GM18505 (cell line): ENCODE measurements around the gene TFRC.
"Not testable (repeated sequence)": the region's sequence is repeated elsewhere in the genome, so short reads cannot be mapped to it uniquely, and the experiment has no call there.

ENCODE experiments used
- ATAC-seq: cut with Tn5 transposase; IDR thresholded peaks from one replicate; pipeline ENCODE4 v1.9.1; 2021; ENCODE audit not compliant: unreplicated experiment
- POLR2A ChIP-seq: IDR thresholded peaks from 4 replicates; pipeline ENCODE4 v1.6.1; 2011; ENCODE audit warnings: borderline replicate concordance; ENCODE audit not compliant: insufficient read depth, insufficient read length; ENCODE audit errors: extremely low read depth

Gene TFRC

GRCh38 chr3:196012941-196013476, 68.9 kb downstream of the TFRC start:
- no peak for ATAC-seq
- TF ChIP-seq POLR2A = no peak

- no peak for TF ChIP-seq POLR2A
- ATAC-seq = no peak
Measured at GRCh38 chr3:196012481-196012880, 69.4 kb downstream of the TFRC start.

- ATAC-seq = no peak
- no peak for TF ChIP-seq POLR2A
Measured at GRCh38 chr3:196009456-196009855, 72.4 kb downstream of the TFRC start.

GRCh38 chr3:196008929-196009328, 73.0 kb downstream of the TFRC start:
- TF ChIP-seq POLR2A = no peak
- ATAC-seq = no peak

- no peak for ATAC-seq
- TF ChIP-seq POLR2A = no peak
Measured at GRCh38 chr3:196008387-196008786, 73.5 kb downstream of the TFRC start.

GRCh38 chr3:196007744-196008335, 74.0 kb downstream of the TFRC start:
- TF ChIP-seq POLR2A = no peak
- ATAC-seq = no peak

- ATAC-seq = not testable (repeated sequence)
Measured at GRCh38 chr3:196005338-196005737, 76.6 kb downstream of the TFRC start.

GRCh38 chr3:196004359-196005052, 77.4 kb downstream of the TFRC start:
- not testable (repeated sequence) for ATAC-seq

GRCh38 chr3:196003611-196004010, 78.3 kb downstream of the TFRC start:
- no peak for ATAC-seq
- TF ChIP-seq POLR2A = no peak

GRCh38 chr3:196002721-196003120, 79.2 kb downstream of the TFRC start:
- not testable (repeated sequence) for ATAC-seq

GRCh38 chr3:196001240-196001639, 80.7 kb downstream of the TFRC start:
- not testable (repeated sequence) for ATAC-seq

GRCh38 chr3:196000360-196000950, 81.4 kb downstream of the TFRC start:
- ATAC-seq = not testable (repeated sequence)

- ATAC-seq = no peak
- TF ChIP-seq POLR2A = no peak
Measured at GRCh38 chr3:195999896-196000295, 82.0 kb downstream of the TFRC start.
